Measurements from ENCODE around the gene CAPN15.

CAPN15 gene

GRCh38 chr16:561413-561794, 33.9 kb downstream of the CAPN15 start:
- FAIRE-seq: no peak
- no peak for DNase-seq (ENCODE audit: low spot score)

GRCh38 chr16:561957-562938, 34.7 kb downstream of the CAPN15 start:
- FAIRE-seq (no peak), DNase-seq (ENCODE audit: low spot score) (no peak)

DNA sequence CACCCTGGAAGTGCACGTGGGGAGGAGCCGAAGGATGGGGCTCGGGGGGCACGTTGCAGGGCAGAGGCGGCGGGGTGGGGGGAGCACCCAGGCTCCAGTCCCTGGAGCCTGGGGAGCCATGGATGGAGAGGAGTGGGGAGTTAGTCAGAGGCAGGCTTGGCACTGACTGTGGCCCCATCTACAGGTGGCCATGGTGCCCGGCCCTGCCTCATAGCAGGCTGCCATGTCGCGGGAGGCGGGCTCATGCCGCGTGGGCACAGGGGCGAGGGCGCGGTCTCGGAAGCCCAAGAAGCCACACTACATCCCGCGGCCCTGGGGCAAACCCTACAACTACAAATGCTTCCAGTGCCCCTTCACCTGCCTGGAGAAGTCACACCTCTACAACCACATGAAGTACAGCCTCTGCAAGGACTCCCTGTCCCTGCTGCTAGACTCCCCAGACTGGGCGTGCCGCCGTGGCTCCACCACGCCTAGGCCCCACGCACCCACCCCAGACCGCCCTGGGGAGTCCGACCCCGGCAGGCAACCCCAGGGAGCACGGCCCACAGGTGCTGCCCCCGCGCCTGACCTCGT, 35.6 kb downstream of the CAPN15 start:
- DNase-seq (ENCODE audit: low spot score): no peak
- FAIRE-seq: no peak

DNA sequence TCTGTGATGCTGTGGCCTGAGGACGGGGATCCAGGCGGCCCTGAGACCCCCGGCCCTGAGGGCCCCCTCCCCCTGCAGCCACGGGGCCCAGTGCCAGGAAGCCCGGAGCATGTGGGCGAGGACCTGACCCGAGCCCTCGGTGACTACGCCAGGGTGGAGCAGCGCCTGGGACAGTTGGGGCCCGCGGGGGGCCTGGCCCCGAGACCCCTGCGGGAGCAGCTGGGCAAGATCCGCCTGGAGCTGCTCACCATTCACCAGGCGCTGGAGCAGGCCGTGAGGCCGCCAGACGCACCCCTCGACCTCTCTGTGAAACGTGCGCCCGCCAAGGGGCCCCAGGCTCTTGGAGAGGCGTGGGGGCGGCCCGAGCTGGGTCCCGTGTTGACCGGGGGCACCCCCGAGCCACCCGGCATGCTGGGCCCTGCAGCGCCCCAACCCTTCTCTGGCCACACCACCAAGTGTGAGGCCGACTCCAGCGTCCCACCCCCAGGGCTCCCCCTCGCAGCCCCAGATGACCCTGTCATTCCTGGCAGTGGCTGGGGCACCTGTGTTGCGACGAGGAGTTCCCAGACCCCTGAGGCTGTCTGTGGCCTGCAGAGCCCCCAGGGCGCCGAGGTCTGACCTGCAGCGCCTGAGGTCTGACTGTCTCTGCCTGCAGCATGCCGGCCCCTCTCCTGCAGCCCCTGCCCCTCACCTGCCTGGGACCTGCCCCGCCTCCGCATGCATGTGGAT, 37.3 kb downstream of the CAPN15 start:
- no peak for DNase-seq (ENCODE audit: low spot score)
- FAIRE-seq: no peak

DNA sequence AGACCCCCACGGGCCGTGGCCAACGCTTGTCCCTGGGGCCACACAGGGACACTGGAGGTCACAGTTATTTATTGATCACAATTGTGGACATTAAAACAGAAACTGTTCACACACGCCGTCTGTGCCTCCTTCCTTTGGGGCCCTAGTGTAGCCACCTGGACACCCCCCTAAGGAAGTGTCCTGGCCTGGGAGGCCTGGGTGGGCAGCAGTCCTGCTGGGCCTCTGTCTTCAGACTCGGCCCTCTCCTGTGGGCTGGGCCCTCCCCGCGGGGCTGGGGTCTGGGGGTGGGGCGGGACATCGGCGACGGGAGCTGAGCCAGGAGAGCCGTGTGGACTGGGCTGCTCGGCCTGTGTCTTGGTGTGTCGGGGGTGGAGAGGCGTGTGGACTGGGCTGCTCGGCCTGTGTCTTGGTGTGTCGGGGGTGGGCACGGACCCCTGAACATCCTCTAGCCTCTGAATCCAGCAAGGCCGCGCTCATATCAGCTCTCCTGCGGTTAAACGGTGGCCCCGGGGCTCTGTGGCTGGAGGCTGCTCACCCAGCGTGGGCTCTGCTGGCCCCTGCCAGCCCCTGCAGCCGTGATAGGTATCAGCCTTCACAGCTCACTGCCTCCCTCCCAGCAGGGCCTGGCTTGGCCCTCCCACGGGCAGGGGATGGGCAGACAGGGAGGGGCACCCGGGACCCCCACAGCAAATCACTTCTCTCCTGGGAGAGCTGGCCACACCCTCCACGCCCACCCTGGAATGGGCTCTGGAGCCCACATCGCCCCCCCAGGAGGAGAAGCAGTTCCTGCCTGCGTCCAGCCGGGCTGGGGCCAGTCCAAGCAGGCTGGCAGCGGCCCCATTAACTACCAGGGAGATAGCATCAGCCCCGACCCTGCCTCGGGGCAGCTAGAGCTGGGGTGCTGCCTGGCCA, 38.2 kb downstream of the CAPN15 start:
- no peak for DNase-seq (ENCODE audit: low spot score)
- no peak for FAIRE-seq

- DNase-seq (ENCODE audit: low spot score) (no peak), FAIRE-seq (no peak)
Measured at GRCh38 chr16:566475-567372, 39.2 kb downstream of the CAPN15 start, which contains the start of gene NHLRC4. NHLRC4 (plus strand) TSS chr16:567005; CDS start chr16:568048, 1,043 bp downstream.

DNA sequence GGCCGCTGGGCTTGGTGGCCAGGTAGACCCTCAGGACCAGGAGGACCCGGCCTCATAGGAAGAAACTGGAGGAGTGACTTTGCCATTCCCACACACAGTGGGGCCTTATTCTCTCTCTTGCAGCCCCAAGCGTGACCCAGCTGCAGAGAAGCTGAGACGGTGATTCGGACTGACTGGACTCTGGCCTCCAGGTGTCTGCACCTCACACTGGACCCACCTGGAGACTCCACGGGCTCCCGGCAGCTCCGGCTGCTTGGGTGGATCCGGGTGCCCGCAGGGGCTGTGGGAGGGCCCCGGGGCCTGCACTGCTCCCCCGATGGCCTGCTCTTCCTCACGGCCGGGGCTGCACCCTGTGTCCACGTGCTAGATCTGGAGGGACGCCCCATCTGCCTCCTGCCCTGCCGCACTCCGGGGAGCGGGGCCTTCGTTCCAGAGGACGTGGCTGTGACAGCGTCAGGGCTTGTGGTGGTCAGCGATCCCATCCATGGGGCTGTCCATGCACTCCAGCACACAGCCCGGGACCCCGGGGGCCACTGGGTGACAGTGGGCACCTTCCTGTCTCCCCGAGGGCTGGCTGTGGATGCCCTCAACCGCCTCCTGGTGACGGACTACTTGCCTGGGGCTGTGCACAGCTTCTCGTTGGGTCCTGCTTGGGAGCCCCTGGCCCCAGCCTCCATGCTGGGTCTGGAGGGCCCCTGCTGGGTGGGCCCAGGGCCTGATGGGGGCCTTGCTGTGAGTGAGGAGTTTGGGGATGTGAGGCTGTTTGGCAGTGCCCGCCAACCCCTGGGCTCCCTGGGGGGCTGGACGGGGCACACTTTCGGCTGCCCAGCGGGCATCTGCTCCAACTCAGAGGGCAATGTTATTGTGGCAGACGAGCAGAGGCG, 40.1 kb downstream of the CAPN15 start:
- DNase-seq (ENCODE audit: low spot score) (no peak), FAIRE-seq (no peak)

GRCh38 chr16:568401-569258, 41.1 kb downstream of the CAPN15 start:
- DNase-seq (ENCODE audit: low spot score) (no peak), FAIRE-seq (no peak)

- FAIRE-seq (no peak), DNase-seq (ENCODE audit: low spot score) (peak; percentile 9)
Measured at GRCh38 chr16:569445-570254, 42.1 kb downstream of the CAPN15 start, which contains the start of gene PIGQ. PIGQ (plus strand) TSS chr16:569968; CDS start chr16:574075, 4,107 bp downstream.

DNA sequence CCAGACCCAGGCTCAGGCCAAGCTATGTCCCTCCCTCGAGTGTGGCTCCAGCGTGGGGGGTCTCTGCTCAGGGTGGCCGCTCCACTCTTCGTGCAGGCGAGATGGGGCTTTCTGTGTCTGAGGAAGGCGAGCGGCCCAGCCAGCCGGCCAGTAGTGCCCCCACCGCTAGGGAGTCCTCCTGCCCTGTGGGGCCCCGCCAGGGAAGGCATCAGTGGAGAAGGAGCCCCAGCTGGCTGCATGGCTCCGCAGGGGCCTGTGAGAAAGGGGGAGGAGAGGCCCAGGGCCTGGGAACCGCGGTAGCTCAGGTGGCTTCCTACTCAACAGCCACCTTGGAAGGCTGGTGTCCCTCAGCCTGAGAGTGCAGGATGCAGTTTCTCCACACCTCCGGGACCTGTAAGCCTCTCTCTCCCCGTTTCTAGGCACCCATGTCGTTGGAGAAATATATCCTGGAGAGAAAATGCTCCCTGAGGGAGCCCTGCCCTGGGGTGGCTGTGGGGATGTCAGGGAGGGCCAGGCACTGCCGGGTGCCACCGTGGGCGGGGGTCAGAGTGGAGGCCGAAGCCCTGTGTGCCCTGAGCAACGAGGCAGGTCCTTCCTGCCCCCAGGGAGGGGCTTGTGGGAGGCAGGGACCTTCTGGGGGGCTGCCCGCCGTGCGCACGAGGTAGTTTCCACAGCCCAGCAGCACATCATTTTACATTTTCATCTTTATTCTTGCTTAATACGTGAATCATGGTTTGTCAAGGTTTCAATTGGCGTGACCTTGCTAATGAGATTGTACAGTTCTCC, 45.5 kb downstream of the CAPN15 start:
- DNase-seq (ENCODE audit: low spot score) (no peak), FAIRE-seq (no peak)

DNA sequence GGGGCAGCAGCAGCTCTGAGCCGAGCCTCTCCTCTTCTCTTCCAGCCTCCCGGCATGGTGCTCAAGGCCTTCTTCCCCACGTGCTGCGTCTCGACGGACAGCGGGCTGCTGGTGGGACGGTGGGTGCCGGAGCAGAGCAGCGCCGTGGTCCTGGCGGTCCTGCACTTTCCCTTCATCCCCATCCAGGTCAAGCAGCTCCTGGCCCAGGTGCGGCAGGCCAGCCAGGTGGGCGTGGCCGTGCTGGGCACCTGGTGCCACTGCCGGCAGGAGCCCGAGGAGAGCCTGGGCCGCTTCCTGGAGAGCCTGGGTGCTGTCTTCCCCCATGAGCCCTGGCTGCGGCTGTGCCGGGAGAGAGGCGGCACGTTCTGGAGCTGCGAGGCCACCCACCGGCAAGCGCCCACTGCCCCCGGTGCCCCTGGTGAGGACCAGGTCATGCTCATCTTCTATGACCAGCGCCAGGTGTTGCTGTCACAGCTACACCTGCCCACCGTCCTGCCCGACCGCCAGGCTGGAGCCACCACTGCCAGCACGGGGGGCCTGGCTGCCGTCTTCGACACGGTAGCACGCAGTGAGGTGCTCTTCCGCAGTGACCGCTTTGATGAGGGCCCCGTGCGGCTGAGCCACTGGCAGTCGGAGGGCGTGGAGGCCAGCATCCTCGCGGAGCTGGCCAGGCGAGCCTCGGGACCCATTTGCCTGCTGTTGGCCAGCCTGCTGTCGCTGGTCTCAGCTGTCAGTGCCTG, 46.7 kb downstream of the CAPN15 start:
- FAIRE-seq (no peak), DNase-seq (ENCODE audit: low spot score) (no peak)

GRCh38 chr16:575354-576196, 48.1 kb downstream of the CAPN15 start:
- DNase-seq (ENCODE audit: low spot score) (no peak), FAIRE-seq (no peak)

DNA sequence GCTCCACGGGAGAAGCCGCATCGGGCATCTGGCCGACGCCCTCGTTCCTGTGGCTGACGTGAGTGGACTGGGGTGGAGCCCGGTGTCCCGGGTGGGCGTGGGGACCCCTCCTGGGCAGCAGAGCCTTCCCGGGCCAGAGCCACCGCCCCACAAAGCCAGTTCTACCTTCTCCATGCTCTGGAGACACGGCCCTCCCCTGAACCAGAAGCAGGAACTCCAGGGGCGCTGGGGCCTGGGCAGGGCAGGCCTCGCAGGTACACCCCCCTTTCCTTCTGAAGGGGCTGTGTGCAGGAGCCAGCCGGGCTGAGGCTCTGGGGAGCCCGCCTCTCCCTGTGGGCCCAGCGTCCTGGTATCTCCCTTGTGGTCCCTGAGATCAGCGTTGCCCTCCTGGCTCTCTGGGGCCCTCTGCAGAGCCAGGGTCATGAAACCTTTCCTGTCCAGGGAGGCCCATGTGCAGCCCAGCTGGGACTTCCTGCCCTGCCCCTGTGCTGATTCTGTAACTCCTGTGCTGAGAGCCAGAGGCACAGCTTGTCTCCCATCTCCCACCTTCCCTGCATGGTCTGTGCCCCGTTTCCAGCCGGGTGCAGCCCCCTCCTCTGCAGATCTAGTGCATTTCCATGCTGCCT, 48.8 kb downstream of the CAPN15 start:
- FAIRE-seq: no peak
- no peak for DNase-seq (ENCODE audit: low spot score)

DNA sequence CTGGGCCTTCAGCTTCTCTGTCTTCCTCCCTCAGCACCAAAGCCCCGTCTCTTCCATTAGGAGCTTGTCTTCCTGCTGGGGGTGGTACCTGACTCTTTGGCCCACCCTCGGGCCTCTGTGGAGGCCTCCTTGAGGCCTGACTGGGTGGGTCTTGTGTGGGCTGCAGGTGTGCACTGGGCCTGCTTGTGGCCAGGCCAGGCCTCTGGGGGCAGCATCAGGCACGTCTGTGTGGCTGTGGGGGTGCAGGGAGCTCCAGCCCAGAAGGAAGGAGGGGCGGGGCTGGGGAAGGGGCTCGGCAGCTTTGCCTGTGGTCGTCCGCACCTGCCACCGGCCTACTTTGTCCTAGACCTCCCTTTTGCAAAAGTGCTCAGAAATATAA, 49.3 kb downstream of the CAPN15 start:
- DNase-seq (ENCODE audit: low spot score) (no peak), FAIRE-seq (no peak)

All from RCC 7860 (cell line).